Left lung (tissue), 10 donors: Measurements from ENCODE around the gene RABL3. TPM values are rescaled to one million over a fixed set of nuclear protein-coding genes. Genes with fewer than 3 reads are reported as not detected.
"Not testable (repeated sequence)": the region's sequence is repeated elsewhere in the genome, so short reads cannot be mapped to it uniquely, and the experiment has no call there.

Experiments used
- ATAC-seq: fragments of 200-7000 bp; cut with Tn5 transposase; one replicate; pipeline ENCODE4 v1.9.1; 2020; ENCODE audit warnings: moderate library complexity
- DNase-seq, 4 donors: peaks; one replicate each; pipeline ENCODE4 v3.0.0-alpha.2; 2013 to 2020
- H3K27ac ChIP-seq, 2 donors: fragments of 200-600 bp; sonication (generic) in 1 of 2; one replicate each; pipeline versions ENCODE4 v1.5.0 to v1.8.0; 2020 to 2021
- H3K27me3 ChIP-seq, 2 donors: fragments of 200-600 bp; sonication (generic) in 1 of 2; one replicate each; pipeline versions ENCODE4 v1.5.0 to v1.8.0; 2020 to 2021
- H3K36me3 ChIP-seq, 2 donors: fragments of 200-600 bp; sonication (generic) in 1 of 2; one replicate each; pipeline versions ENCODE4 v1.5.0 to v1.8.0; 2020 to 2021
- H3K4me1 ChIP-seq, 2 donors: fragments of 200-600 bp; one replicate each; pipeline ENCODE4 v1.8.0; 2021
- H3K4me3 ChIP-seq, 2 donors: fragments of 200-600 bp; sonication (generic) in 1 of 2; one replicate each; pipeline versions ENCODE4 v1.5.0 to v1.8.0; 2020 to 2021; ENCODE audit warnings: mild to moderate bottlenecking in 1 of 2
- H3K9me3 ChIP-seq, 2 donors: fragments of 200-600 bp; sonication (generic) in 1 of 2; one replicate each; pipeline versions ENCODE4 v1.5.0 to v1.8.0; 2020 to 2021
- intact Hi-C, 2 donors: fragments of 100-400 bp; cut with DNase I; formaldehyde crosslinking; loops; one replicate each; pipeline versions ENCODE4 v1.11.2 to v1.14.2; 2022
- polyA plus RNA-seq, 6 donors: library from polyadenylated mRNA; unstranded; fragments of 120-200 nt; gene quantifications; one replicate each; pipeline ENCODE4 v1.2.1, GENCODE V29; 2013; ENCODE audit not compliant: insufficient read length in 6 of 6
- total RNA-seq, 2 donors: library from RNA; stranded (reverse); fragmentation: NEBNext Ultra II Directional; extraction: Animal tissue kit (Norgen Biotek cat#: 25700); gene quantifications; one replicate each; pipeline ENCODE4 v1.2.1, GENCODE V29; 2021
- TF ChIP-seq, protein P1 (sequence below), 2 donors: fragments of 200-600 bp; sonication (generic) in 1 of 2; IDR thresholded peaks; one replicate each; pipeline versions ENCODE4 v1.5.0 to v1.8.0; 2021; ENCODE audit warnings: antibody characterized with exemption in 2 of 2
- donor health status: DM: no; HTN: yes; CAD: no.
- donor health status: DM: no; HTN: no; CAD: no.

RABL3 gene
- total and polyA plus RNA-seq, 8 donors, result 19.0 to 29.2 (median 24.1) TPM

DNA sequence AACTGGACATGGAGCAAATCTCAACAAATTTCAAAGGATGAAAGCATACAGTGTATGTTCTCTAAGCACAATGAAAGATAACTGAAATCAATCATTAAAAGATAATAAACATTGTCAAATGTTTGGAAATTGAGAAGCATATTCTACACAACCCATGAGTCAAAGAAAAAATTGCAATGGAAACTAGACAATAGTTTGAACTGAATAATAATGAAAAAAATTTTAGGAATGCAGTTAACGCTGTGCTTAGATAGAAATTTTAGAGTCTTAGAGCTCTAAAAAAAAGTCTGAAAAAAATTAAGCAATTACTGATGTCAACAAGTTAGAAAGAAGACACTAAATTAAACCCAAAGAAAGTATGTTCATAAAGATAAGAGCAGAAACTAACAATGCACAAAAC lies 15.5 kb downstream of the RABL3 start:
- intact Hi-C loops, result no loop called here
- TF ChIP-seq, protein P1, sequence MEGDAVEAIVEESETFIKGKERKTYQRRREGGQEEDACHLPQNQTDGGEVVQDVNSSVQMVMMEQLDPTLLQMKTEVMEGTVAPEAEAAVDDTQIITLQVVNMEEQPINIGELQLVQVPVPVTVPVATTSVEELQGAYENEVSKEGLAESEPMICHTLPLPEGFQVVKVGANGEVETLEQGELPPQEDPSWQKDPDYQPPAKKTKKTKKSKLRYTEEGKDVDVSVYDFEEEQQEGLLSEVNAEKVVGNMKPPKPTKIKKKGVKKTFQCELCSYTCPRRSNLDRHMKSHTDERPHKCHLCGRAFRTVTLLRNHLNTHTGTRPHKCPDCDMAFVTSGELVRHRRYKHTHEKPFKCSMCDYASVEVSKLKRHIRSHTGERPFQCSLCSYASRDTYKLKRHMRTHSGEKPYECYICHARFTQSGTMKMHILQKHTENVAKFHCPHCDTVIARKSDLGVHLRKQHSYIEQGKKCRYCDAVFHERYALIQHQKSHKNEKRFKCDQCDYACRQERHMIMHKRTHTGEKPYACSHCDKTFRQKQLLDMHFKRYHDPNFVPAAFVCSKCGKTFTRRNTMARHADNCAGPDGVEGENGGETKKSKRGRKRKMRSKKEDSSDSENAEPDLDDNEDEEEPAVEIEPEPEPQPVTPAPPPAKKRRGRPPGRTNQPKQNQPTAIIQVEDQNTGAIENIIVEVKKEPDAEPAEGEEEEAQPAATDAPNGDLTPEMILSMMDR (IDR thresholded peaks at IDR 0.05), result no peak
- ATAC-seq, result no peak

DNA sequence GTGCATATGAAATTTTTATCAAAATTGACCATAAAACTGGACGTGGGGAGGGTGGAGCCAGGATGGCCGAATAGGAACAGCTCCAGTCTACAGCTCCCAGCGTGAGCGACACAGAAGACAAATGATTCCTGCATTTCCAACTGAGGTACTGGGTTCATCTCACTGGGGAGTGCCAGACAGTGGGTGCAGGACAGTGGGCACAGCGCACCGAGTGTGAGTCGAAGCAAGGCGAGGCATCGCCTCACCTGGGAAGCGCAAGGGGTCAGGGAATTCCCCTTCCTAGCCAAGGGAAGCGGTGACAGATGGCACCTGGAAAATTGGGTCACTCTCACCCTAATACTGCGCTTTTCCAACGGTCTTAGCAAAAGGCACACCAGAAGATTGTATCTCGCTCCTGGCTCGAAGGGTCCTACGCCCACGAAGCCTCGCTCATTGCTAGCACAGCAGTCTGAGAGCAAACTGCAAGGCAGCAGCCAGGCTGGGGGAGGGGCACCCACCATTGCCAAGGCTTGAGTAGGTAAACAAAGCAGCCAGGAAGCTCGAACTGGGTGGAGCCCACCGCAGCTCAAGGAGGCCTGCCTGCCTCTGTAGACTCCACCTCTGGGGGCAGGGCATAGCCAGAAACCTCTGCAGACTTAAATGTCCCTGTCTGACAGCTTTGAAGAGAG lies 23.0 kb downstream of the RABL3 start:
- peak; percentile 37 for ATAC-seq

More for the DNA sequence above, 15.5 kb downstream of the RABL3 start:
- Histone ChIP-seq H3K27ac (no peak overlapping the region), H3K36me3 (peaks cover 0 to 3% of the 10 kb centered on the region in 2 donors), H3K27me3 (no peaks in the 10 kb centered on the region), H3K9me3 (no peaks in the 10 kb centered on the region), H3K4me1 (no peaks in the 10 kb centered on the region), H3K4me3 (no peak overlapping the region)
- DNase-seq, result no peak

DNA sequence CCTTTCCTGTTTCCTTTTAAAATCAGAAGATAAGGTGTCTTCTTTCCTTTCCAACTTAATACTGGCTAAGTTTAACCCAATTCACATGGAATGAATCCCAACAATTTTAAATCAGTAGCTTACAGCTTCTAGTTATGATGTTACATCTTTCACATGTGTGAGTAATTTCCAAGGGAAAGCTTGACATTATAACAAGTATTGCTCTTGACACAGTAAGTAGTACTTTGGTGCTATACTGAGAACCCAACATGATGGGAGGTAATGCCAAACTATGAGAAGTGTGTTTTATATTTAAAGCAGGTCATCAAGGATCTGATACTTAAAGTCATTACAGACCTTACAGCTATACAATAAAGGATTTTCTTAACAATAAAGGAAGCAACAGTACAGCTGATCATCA lies 29.1 kb downstream of the RABL3 start:
- DNase-seq (no peak), ATAC-seq (peak; percentile 69)
- H3K27me3 ChIP-seq, result no peaks in the 10 kb centered on the region
- no peaks in the 10 kb centered on the region for H3K9me3 ChIP-seq
- intact Hi-C loops, result no loop called here
- no peaks in the 10 kb centered on the region for H3K4me1 ChIP-seq
- no peak overlapping the region for H3K27ac ChIP-seq
- TF ChIP-seq, protein P1 (IDR thresholded peaks at IDR 0.05), result no peak
- no peak overlapping the region for H3K4me3 ChIP-seq
- H3K36me3 ChIP-seq, result peaks cover 0 to 13% of the 10 kb centered on the region in 2 donors

More for the DNA sequence above, 23.0 kb downstream of the RABL3 start:
- H3K27me3 ChIP-seq, H3K36me3 ChIP-seq, H3K4me1 ChIP-seq, intact Hi-C loops, H3K9me3 ChIP-seq: not testable (repeated sequence)
- peak in 2 of 4 donors; percentile 77 to 82 for DNase-seq
- peak overlapping the region; percentile 31 to 40 for H3K4me3 ChIP-seq
- H3K27ac ChIP-seq, result peak overlapping the region; percentile 21 to 41

DNA sequence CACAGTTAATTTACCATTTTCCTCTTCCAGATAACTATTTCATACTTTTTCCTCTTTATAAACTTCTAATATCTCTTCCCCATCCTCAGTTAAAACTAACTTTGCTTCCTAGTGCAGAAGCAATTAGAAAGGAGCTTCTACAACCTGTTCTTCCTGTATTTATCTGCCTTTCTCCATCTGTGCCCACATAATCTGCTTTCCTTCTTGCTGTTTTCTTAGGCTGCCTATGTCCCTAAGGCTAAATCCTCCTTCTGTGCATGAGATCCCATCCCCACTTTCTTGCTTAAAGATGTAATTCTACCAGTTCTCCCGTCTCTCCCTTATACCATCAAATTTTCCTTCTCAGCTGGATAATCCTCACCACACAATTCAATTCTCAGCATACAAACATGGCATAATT lies 31.9 kb downstream of the RABL3 start:
- no peak overlapping the region for H3K27ac ChIP-seq
- H3K27me3 ChIP-seq, result no peaks in the 10 kb centered on the region
- ATAC-seq (no peak), DNase-seq (no peak)
- no peak overlapping the region for H3K4me3 ChIP-seq
- peaks cover 0 to 13% of the 10 kb centered on the region in 2 donors for H3K36me3 ChIP-seq
- no peaks in the 10 kb centered on the region for H3K4me1 ChIP-seq
- TF ChIP-seq, protein P1 (IDR thresholded peaks at IDR 0.05), result no peak
- intact Hi-C loops, result no loop called here
- H3K9me3 ChIP-seq, result no peaks in the 10 kb centered on the region

DNA sequence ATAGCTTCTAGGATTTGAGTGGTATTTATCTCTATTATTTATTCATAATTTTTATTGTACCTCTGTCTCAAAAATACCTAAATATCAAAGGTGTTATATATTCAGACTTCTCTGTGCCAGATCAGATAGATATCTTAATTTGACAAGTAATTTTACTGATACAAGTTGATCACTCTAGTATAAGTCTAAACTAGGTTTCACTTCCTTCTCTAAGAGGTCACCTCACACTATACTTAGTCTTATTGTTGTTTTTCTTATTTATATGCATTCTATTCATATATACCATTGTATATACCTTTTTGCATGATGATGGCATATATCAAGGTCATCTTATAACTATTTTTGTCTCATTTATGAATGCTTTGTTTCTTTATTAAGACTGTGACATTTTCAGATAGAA lies 33.9 kb downstream of the RABL3 start:
- peaks cover 0 to 4% of the 10 kb centered on the region in 2 donors for H3K9me3 ChIP-seq
- peaks cover 0 to 29% of the 10 kb centered on the region in 2 donors for H3K36me3 ChIP-seq
- H3K27ac ChIP-seq, result no peak overlapping the region
- H3K27me3 ChIP-seq, result no peaks in the 10 kb centered on the region
- H3K4me3 ChIP-seq, result no peak overlapping the region
- DNase-seq, result no peak
- no peaks in the 10 kb centered on the region for H3K4me1 ChIP-seq
- intact Hi-C loops, result no loop called here
- TF ChIP-seq, protein P1 (IDR thresholded peaks at IDR 0.05), result no peak
- ATAC-seq, result no peak

DNA sequence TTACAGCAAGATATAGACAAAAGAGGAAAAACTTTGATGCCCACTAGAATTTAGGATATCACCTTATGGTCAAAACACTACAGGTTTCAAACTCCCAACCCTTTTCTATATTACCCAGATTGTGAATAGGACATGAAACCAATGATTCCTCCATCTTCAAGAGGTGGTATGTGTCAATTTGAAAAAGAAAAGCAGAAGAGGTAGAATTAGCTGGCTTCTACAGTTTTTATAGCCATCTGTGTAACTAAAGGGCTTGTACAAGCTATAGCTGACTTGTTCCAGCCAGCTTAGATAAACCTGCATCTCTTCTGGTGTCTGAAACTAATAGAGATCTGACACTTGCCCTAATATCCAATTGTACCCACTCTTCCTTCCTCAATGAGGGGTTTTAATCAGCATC lies 35.4 kb downstream of the RABL3 start:
- H3K4me3 ChIP-seq, result no peak overlapping the region
- H3K36me3 ChIP-seq, result peaks cover 0 to 40% of the 10 kb centered on the region in 2 donors
- H3K9me3 ChIP-seq, result peaks cover 0 to 9% of the 10 kb centered on the region in 2 donors
- TF ChIP-seq, protein P1 (IDR thresholded peaks at IDR 0.05), result no peak
- no peaks in the 10 kb centered on the region for H3K4me1 ChIP-seq
- DNase-seq, result no peak
- H3K27me3 ChIP-seq, result no peaks in the 10 kb centered on the region
- no peak for ATAC-seq
- no peak overlapping the region for H3K27ac ChIP-seq
- intact Hi-C loops, result no loop called here
